KG1 (cell line): Measurements from ENCODE around the gene CHST8.

Source experiments
- DNase-seq: peaks from one replicate; lab custom pipeline; 2025; lab: John Stamatoyannopoulos, UW

The CHST8 gene

GRCh38 chr19:33673996-33674625 lies 52.4 kb downstream of the CHST8 start:
- DNase-seq, result no peak

DNA sequence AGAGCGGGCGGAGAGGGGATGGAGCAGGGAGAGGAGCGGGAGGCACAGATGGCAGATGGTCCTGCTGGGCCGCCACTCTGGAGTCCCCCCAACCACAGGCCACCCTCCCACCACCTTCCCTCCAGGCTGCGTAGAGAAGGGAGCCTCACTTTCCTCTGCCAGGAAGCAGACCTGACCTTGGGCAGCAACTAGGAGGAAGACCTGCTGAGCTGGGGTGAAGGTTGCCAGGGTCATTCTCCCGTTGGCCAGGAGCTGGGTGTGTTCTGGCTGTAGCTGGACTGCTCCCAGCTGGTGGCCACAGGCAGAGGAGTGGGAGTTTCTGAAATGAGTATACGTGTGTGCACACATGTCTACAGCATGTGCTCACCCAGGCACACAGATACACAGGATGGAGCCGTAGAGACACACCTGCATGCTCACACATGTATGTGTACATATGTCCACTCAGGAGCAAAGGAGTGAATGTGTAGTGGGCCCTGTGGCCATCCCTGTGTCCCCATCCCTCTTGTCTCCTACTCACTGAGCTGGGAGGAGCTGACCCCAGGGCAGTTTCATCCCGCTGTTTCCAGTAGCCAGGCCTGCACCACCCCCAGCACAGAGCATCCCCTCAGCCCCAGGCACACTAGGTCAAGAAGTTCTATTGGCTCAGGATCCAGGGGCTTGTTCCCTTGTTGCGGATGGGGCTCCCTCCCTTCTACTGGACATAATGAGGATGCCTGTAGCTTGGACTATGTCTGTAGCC lies 53.0 kb downstream of the CHST8 start:
- DNase-seq, result no peak

GRCh38 chr19:33675501-33676124 lies 53.9 kb downstream of the CHST8 start:
- DNase-seq, result no peak

DNA sequence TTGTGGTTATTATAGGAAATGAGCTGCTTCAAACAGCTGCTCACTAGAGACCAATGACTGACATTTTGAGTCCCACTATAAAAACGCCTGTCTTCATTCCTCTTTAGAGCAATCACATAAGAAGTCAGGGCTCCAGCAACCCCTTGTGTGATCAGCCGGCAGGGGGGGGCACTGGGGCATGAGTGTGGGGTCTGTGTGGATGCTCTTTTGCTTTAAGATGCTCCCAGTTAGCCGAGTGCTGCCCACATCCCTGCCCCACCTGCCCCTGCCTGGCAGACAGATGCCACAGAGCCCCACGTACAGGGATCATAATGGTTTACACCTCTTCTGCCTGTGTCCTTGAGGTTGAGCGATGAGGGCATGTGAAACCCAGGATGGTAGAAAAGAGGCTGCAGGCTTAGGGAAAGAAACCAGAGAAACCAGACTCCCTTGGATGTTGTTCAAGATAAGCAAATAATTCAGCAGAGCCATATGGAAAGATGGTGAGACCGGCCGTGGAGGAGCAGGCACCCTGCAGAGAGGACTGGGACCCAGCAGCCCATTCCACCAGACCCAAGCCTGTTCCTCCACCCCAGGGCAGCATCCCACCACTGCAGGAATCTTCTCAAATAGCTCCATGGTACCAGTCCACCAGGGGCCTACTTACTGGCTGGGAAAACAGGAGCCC lies 55.4 kb downstream of the CHST8 start:
- DNase-seq, result no peak

DNA sequence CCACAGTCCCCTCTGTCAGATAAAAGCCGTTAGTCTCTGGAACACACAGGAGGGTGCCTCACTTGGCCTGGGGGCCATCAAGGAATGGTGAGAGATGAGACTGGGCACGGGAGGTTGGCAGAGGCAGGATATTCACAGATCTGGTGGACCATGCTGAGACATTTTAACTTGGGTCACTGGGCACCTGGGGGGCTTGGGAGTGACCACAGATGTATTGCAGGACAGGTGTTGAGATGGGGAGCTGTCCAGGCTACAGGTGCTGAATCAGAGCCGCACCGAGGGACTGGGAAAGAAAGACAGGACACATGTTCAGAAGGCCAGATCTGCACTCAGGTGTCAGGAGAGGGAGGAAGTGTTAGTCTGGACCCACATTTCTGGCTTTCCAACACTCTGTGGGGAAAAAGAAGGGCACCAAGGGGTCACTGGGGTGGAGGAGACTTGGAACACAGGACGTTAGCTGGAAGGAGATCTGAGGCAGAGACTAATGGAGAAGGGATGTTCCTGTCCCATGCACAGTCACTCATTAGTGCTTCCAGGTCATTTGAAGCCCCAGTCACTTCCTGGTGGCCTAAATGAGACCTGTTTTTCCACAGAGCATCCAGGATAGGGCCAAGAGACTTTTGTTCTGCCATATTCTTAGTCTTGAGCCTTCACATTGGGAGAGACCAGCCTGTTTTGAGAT lies 56.1 kb downstream of the CHST8 start:
- no peak for DNase-seq

GRCh38 chr19:33678796-33679585 lies 57.2 kb downstream of the CHST8 start:
- no peak for DNase-seq

GRCh38 chr19:33679696-33680095 lies 57.9 kb downstream of the CHST8 start:
- no peak for DNase-seq

DNA sequence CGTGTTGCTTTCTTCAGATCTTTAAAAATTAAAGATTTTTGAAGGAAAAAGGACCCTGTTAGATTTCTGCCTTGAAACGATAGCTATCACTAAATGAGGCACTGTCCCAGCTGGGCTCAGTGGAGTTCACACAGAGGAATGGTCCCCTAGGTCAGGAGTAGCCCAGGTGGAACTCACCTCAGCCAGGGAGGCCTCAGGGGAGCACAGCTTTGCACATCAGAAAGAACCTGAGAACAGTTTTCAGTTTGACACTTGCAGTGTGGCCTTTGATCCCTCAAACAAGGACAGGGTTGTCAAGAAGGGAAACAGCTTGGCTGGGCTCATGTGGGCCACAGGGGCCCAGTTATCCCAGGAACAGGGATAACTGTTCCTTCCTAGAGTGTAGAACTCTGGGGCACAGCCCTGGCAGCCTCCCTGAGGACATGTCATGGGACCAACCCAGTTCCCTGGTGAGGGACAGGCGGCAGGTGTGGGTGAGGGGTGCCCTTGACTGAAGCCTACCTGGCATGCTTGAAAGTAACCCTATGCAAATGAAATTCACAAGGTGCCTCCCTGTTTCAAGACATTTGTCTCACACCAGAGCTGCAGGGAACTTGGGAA lies 59.4 kb downstream of the CHST8 start:
- DNase-seq, result no peak

DNA sequence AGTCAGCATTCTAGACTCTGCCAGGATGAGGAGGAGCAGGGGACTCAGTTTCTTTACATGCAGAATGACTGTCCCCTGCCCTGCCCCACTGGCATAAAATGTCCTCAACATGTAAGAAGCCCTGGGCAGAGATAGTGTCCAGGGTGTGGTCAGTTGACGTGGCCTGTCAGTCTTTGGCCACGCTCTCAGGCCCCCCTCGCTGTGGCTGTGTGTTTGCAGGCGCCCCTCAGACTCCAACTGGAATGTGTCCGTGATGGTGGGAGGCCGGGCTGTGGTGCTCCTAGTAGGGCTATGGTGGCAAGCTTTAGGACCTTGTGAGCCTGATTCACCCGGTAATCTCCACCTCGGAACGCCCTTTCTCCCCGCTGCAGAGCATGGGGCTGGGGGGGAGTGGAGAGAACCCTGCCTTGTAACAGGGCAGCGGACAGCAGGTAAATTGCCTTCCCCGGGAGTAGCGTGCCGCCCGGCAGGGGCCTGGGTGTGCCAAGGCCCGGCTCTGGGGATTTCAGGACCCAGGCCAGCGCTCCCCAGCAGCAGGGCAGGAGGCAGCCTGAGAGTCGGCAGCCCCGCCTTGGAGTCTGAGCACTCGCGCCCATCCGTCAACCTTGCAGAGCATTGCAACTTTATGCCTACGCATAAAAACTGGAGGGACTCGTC lies 62.3 kb downstream of the CHST8 start:
- no peak for DNase-seq

DNA sequence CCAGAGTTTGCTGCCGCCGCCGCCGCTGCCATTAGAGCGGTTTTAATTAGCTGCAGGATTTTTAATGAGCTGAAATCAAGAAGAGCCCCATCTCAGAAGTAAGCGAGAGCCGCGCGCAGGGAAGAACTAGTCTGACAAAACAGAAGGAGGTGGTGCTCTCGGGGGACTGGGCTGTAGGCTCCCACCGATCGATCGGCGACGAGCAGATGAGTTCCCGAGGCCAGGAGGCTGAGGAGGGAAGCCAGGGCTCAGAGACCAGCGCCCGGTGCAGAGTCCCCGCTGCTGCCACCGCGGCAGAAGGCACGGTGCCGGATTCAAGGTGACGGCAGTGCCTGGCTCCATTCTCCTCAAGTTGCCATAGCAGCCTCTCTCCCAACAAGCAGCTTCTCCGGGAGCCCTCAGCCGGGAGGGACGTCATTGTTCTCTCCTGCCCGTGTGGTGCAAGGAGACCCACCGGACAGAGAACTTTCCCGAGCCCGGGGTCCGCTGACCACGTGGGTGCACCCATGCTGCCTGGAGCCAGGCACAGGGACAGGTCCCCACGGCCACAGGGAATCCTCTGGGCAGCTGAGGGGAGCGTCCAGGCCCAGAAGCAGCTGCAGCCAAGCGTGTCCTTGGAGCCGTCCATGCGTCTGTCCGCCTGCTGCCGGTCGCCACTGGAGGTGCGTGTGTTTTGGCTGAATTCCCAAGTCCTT lies 62.9 kb downstream of the CHST8 start:
- no peak for DNase-seq

GRCh38 chr19:33685541-33685940 lies 63.8 kb downstream of the CHST8 start:
- no peak for DNase-seq

- DNase-seq, result no peak
These were observed 64.5 kb downstream of the CHST8 start for GRCh38 chr19:33686262-33686661.

- no peak for DNase-seq
These were observed 65.1 kb downstream of the CHST8 start for GRCh38 chr19:33686687-33687480.

GRCh38 chr19:33687481-33688170 lies 65.9 kb downstream of the CHST8 start:
- no peak for DNase-seq

- no peak for DNase-seq
These were observed 66.6 kb downstream of the CHST8 start for GRCh38 chr19:33688171-33688992.

- no peak for DNase-seq
These were observed 67.5 kb downstream of the CHST8 start for GRCh38 chr19:33689138-33689746.

- DNase-seq, result no peak
These were observed 68.1 kb downstream of the CHST8 start for GRCh38 chr19:33689868-33690267.
